HTR-8/SVneo (cell line): ENCODE measurements around the gene APBA1.

Experiments
- DNase-seq: peaks from one replicate; pipeline ENCODE4 v3.0.0; 2011; ENCODE audit warnings: low spot score, mixed read lengths; ENCODE audit not compliant: insufficient read length
- FAIRE-seq: peaks from 2 replicates; lab custom pipeline; 2011; peaks lifted over from hg19 to GRCh38; lab: Jason Lieb, UNC

APBA1 gene

GRCh38 chr9:69542942-69543704 is 129.0 kb downstream of the APBA1 start:
- FAIRE-seq (no peak), DNase-seq (no peak)

DNA sequence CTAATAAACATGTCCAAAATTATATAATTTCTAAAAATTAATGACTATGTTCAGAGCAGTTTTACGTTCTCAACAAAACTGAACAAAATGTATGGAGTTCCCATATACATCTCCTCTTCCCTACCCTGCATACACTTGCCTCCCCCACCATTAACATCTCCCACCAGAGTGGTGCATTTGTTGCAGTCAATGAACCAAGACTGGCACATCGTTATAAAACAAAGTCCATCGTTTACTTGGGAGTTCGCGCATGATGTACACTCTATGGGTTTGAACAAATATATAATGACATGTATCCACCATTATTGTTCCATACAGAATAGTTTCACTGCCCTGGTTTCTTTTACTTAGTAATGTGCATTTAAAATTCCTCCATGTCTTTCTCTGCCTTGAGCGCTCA is 130.1 kb downstream of the APBA1 start:
- no peak for DNase-seq
- FAIRE-seq: no peak

- FAIRE-seq: no peak
- DNase-seq: no peak
These were observed 136.3 kb downstream of the APBA1 start for GRCh38 chr9:69535911-69536310.

DNA sequence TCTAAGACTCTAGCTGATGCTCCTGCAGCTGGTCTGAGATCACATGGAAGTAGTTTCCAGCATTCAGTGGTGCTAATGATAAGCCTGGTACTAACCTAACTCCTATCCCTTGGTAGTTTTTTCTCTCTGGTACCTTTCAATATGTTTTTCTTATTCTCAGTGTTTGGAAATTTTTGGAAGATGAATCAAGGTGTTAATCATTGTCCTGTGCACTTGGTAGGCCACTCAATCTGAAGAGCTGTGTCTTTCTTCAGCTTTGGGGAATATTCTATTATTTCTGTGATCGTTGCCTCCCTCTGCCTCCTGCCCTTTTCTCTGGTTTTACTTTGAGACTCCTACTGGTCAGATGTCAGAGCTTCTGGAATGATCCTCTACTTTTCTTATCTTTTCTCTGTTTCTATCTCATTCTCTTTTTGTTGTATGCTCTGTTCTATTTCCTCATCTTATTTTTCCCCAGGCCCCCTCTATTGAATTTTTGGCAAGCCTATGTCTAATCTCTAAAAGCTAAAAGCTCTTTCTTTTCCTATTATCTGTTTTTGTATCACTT is 136.8 kb downstream of the APBA1 start:
- FAIRE-seq (no peak), DNase-seq (no peak)

DNA sequence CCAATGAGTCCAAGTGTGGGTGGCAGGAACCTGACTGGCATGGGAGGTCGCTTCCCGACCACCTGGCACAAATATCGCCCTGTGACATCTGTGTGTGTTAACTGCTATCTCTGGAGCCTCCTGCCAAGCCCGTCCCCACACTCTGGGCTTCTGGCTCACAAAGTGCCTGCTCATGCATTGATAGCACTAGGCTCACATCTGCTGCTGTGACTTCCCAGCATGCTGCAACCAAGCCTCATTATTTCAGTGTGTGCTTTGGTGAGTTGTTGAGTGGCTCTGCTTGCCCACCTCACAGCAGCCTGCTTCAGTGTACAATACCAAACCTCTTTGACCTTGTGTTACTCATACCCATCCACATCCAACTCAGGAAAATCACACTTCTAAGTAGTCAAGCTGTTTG is 139.8 kb downstream of the APBA1 start:
- no peak for FAIRE-seq
- DNase-seq: no peak

- FAIRE-seq (no peak), DNase-seq (no peak)
These were observed 144.7 kb downstream of the APBA1 start for GRCh38 chr9:69527454-69527853.

DNA sequence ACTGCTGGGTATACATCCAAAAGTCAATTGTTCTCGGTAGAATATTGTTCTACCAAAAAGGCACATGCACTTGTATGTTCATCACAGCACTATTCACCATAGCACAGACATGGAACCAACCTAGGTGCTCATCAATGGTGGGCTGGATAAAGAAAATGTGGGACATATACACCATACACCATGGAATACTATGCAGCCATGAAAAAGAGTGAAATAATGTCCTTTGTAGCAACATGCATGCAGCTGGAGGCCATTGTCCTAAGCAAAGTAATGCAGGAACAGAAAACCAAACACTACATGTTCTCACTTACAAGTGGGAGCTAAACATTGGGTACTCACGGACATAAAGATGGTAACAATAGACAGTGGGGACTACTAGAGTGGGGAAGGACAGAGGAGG is 145.5 kb downstream of the APBA1 start:
- no peak for DNase-seq
- FAIRE-seq: no peak

- FAIRE-seq (no peak), DNase-seq (no peak)
These were observed 152.5 kb downstream of the APBA1 start for GRCh38 chr9:69519470-69520240.

GRCh38 chr9:69516353-69517322 is 155.5 kb downstream of the APBA1 start:
- DNase-seq (no peak), FAIRE-seq (no peak)

DNA sequence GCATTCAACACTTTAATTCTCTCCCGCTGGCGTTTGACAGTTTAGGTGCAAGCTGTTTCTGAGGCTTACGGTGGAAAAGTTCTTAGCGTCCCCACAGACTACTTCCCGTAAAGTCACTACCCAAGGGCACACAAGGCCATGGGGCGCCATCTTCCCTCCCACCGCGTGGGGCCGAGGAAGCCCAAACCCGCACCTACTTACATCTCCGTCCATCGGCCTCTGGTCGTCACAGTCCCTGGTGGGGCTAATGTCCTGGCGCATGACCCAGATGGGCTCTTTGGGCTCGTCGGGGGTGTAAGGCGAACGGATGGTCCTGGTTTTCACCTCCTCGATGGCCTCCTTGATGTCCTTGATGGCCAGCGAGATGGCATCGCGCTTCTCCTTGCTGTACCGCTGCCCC is 156.4 kb downstream of the APBA1 start:
- no peak for DNase-seq

GRCh38 chr9:69513141-69513820 is 158.9 kb downstream of the APBA1 start:
- DNase-seq: no peak
- no peak for FAIRE-seq

More for the DNA sequence above, 156.4 kb downstream of the APBA1 start:
- FAIRE-seq: no peak

- DNase-seq (no peak), FAIRE-seq (no peak)
These were observed 168.1 kb downstream of the APBA1 start for GRCh38 chr9:69504058-69504457.

- DNase-seq: no peak
- FAIRE-seq: no peak
These were observed 169.4 kb downstream of the APBA1 start for GRCh38 chr9:69502671-69503301.

- DNase-seq (no peak), FAIRE-seq (no peak)
These were observed 171.3 kb downstream of the APBA1 start for GRCh38 chr9:69500896-69501295.

DNA sequence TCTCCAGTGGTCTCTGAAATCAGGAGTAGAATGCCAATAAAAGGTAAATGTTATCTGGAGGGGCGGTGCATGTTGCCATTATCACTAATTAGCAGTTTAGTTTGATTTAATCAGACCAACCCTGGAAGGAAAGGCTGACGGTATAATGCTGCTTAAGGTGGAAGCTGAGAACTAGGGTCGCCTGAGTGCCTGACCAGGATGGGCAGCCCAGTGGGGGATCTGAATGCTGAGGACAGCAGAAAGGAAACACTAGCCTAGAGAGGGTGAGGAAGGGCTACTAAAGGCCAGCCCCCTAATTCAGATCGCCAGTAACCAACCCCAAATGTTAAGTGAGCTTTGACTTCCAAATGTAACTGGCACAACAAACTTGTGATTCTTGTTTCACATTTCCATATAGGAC is 172.2 kb downstream of the APBA1 start:
- DNase-seq (no peak), FAIRE-seq (no peak)

GRCh38 chr9:69499407-69499806 is 172.8 kb downstream of the APBA1 start:
- no peak for FAIRE-seq
- no peak for DNase-seq

- no peak for DNase-seq
- FAIRE-seq: no peak
These were observed 173.7 kb downstream of the APBA1 start for GRCh38 chr9:69498470-69498869.

- no peak for DNase-seq
- no peak for FAIRE-seq
These were observed 174.4 kb downstream of the APBA1 start for GRCh38 chr9:69497816-69498215.

GRCh38 chr9:69496846-69497450 is 175.2 kb downstream of the APBA1 start:
- no peak for DNase-seq
- FAIRE-seq: no peak
